ENCODE data around the gene TMEM164. TPM values are rescaled to one million over a fixed set of nuclear protein-coding genes. Genes with fewer than 3 reads are reported as not detected.

TMEM164 gene
- total RNA-seq, 1 experiment from 2014 or later = 26.2 TPM

GRCh38 chrX:110050901-110051300 is 48.0 kb downstream of the TMEM164 start:
- intact Hi-C loops (cut with micrococcal nuclease; ENCODE audit: unreplicated experiment) = no loop called here
- BruUV-seq (replicated peaks) = no TSS peak
- Mint-ChIP-seq H3K27me3 (ENCODE audit: insufficient read depth, unreplicated experiment) (no peaks in the 10 kb centered on the region), H3K4me3 (ENCODE audit: unreplicated experiment) (no peak overlapping the region), H3K9me3 (ENCODE audit: unreplicated experiment) (no peaks in the 10 kb centered on the region), H3K36me3 (ENCODE audit: insufficient read depth, unreplicated experiment) (no peaks in the 10 kb centered on the region), H3K4me1 (ENCODE audit: low read depth, unreplicated experiment) (peaks cover 7% of the 10 kb centered on the region), H3K27ac (ENCODE audit: unreplicated experiment) (no peak overlapping the region)
- ChIA-PET CTCF (no interaction called here), POLR2A (no interaction called here)
- Histone ChIP-seq H3K9me3 (no peaks in the 10 kb centered on the region), H3K36me3 (ENCODE audit: control insufficient read depth, insufficient read depth, low read length) (no peaks in the 10 kb centered on the region; the same call in 1 of the 2 replicates), H3K4me3 (ENCODE audit: low read depth, low read length) (no peak overlapping the region), H3K27me3 (replicated peaks; ENCODE audit: control insufficient read depth, insufficient read depth, low read length) (no peaks in the 10 kb centered on the region), H3K4me1 (no peaks in the 10 kb centered on the region)
- no peak for TF ChIP-seq CTCF (IDR thresholded peaks at IDR 0.05; ENCODE audit: insufficient read depth in 1 of 2, low read depth in 1 of 2, low read length in 1 of 2, severe bottlenecking in 1 of 2, unreplicated experiment in 1 of 2)
- DNase-seq = no peak

DNA sequence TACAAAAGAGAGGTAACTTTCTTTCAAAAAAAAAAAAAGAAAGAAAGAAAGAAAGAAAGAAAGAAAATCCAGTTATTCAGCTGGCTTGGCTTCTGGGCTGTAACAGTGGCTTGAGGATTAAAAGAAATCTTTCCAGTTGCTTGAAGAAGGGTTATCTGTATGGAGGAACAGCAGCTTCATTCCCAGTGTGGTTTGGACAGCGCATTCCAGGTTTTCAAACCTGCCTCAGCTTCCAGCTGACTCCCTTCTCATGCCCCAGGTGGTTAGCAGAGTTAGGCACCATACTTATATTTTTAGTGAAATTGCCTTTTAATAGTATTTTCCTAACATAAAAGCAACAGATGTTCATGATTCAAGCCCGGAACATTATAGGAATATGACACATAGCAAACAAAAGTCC is 48.6 kb downstream of the TMEM164 start:
- H3K27me3 Mint-ChIP-seq (ENCODE audit: insufficient read depth, unreplicated experiment) = no peaks in the 10 kb centered on the region
- no peak for TF ChIP-seq CTCF (IDR thresholded peaks at IDR 0.05; ENCODE audit: insufficient read depth in 1 of 2, low read depth in 1 of 2, low read length in 1 of 2, severe bottlenecking in 1 of 2, unreplicated experiment in 1 of 2)
- H3K4me3 Mint-ChIP-seq (ENCODE audit: unreplicated experiment) = no peak overlapping the region
- ChIA-PET POLR2A (no interaction called here), CTCF (no interaction called here)
- no TSS peak for BruUV-seq (replicated peaks)
- H3K4me3 ChIP-seq (ENCODE audit: low read depth, low read length) = no peak overlapping the region
- H3K4me1 Mint-ChIP-seq (ENCODE audit: low read depth, unreplicated experiment) = peaks cover 8% of the 10 kb centered on the region
- no peak for DNase-seq
- no peaks in the 10 kb centered on the region for H3K9me3 Mint-ChIP-seq (ENCODE audit: unreplicated experiment)
- intact Hi-C loops (cut with micrococcal nuclease; ENCODE audit: unreplicated experiment) = no loop called here
- H3K27me3 ChIP-seq (replicated peaks; ENCODE audit: control insufficient read depth, insufficient read depth, low read length) = no peaks in the 10 kb centered on the region
- H3K36me3 ChIP-seq (ENCODE audit: control insufficient read depth, insufficient read depth, low read length) = no peaks in the 10 kb centered on the region; the same call in 1 of the 2 replicates
- no peaks in the 10 kb centered on the region for H3K36me3 Mint-ChIP-seq (ENCODE audit: insufficient read depth, unreplicated experiment)
- H3K27ac Mint-ChIP-seq (ENCODE audit: unreplicated experiment) = no peak overlapping the region
- H3K4me1 ChIP-seq = no peaks in the 10 kb centered on the region
- H3K9me3 ChIP-seq = no peaks in the 10 kb centered on the region

DNA sequence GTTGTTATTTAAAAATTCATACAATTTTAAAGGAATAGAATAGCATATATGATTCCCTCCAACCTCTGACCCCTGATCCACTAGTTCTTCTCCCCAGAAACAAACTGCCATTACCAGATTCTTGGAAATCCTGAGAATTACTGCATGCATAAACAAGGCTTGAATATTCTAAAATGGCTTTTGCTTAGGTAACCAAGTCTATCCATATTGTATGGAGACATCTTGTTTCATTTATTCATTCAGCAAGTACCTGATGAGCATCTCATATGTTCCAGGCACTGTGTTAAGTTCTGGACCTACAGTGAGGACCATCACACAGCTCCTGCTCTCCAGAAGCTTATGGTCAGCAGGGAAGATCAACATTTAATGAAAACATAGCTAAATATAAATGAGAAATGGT is 49.4 kb downstream of the TMEM164 start:
- POLR2A ChIA-PET = interaction anchor here (0.6 kb wide), 1 partner anchor 23 kb away, joined by 5 read pairs; no protein-coding TSS in a partner anchor

More for the DNA sequence above, 49.4 kb downstream of the TMEM164 start:
- Histone ChIP-seq H3K36me3 (ENCODE audit: control insufficient read depth, insufficient read depth, low read length) (no peaks in the 10 kb centered on the region; the same call in 1 of the 2 replicates), H3K9me3 (no peaks in the 10 kb centered on the region), H3K27me3 (replicated peaks; ENCODE audit: control insufficient read depth, insufficient read depth, low read length) (no peaks in the 10 kb centered on the region), H3K4me3 (ENCODE audit: low read depth, low read length) (no peak overlapping the region), H3K4me1 (no peaks in the 10 kb centered on the region)
- no peaks in the 10 kb centered on the region for H3K27me3 Mint-ChIP-seq (ENCODE audit: insufficient read depth, unreplicated experiment)
- no peak for DNase-seq
- no peaks in the 10 kb centered on the region for H3K36me3 Mint-ChIP-seq (ENCODE audit: insufficient read depth, unreplicated experiment)
- TF ChIP-seq CTCF (IDR thresholded peaks at IDR 0.05; ENCODE audit: insufficient read depth in 1 of 2, low read depth in 1 of 2, low read length in 1 of 2, severe bottlenecking in 1 of 2, unreplicated experiment in 1 of 2) = no peak
- H3K27ac Mint-ChIP-seq (ENCODE audit: unreplicated experiment) = no peak overlapping the region
- no peak overlapping the region for H3K4me3 Mint-ChIP-seq (ENCODE audit: unreplicated experiment)
- CTCF ChIA-PET = interaction anchor here (0.6 kb wide), 1 partner anchor 116 kb away, joined by 3 read pairs; no protein-coding TSS in a partner anchor
- no peaks in the 10 kb centered on the region for H3K9me3 Mint-ChIP-seq (ENCODE audit: unreplicated experiment)
- peaks cover 8% of the 10 kb centered on the region for H3K4me1 Mint-ChIP-seq (ENCODE audit: low read depth, unreplicated experiment)
- BruUV-seq (replicated peaks) = no TSS peak
- intact Hi-C loops (cut with micrococcal nuclease; ENCODE audit: unreplicated experiment) = no loop called here
